Transverse colon (tissue), 4 donors: Measurements from ENCODE around the gene ALG14. TPM values are rescaled to one million over a fixed set of nuclear protein-coding genes. Genes with fewer than 3 reads are reported as not detected.

Experiments
- DNase-seq: peaks from one replicate; pipeline ENCODE4 v3.0.0-alpha.2; 2019
- H3K27ac ChIP-seq, 4 donors: fragments of 200-600 bp; sonication (generic); 2 replicates each; pipeline ENCODE4 v1.5.1; 2016 to 2018; ENCODE audit warnings: inconsistent platforms in 4 of 4
- H3K27me3 ChIP-seq: fragments of 200-600 bp; sonication (generic); 2 replicates; pipeline ENCODE4 v1.5.1; 2017; ENCODE audit warnings: inconsistent platforms
- H3K36me3 ChIP-seq, 4 donors: fragments of 200-600 bp; sonication (generic); 2 replicates each; pipeline ENCODE4 v1.5.1; 2017 to 2019; ENCODE audit warnings: inconsistent platforms in 4 of 4
- H3K4me1 ChIP-seq, 4 donors: fragments of 200-600 bp; sonication (generic); 2 replicates each; pipeline ENCODE4 v1.5.1; 2017 to 2020; ENCODE audit warnings: inconsistent platforms in 4 of 4
- H3K4me3 ChIP-seq, 4 donors: fragments of 200-600 bp; sonication (generic); 1 replicate in 1 of 4; 2 replicates in 3 of 4; pipeline versions ENCODE4 v1.5.1 to v1.6.1; 2017 to 2019; ENCODE audit warnings: inconsistent platforms in 4 of 4
- H3K9me3 ChIP-seq, 2 donors: fragments of 200-600 bp; sonication (generic); 2 replicates each; pipeline ENCODE4 v1.5.1; 2017 to 2019; ENCODE audit warnings: inconsistent platforms in 2 of 2
- CTCF ChIP-seq, 5 experiments: fragments of 200-600 bp in 3 of 5; fragments of 450-650 bp in 2 of 5; sonication (generic) in 3 of 5; IDR thresholded peaks; 1 replicate in 2 of 5; 2 replicates in 3 of 5; pipeline ENCODE4 v1.5.1; 2016 to 2017; ENCODE audit warnings: antibody characterized with exemption in 5 of 5, inconsistent platforms in 3 of 5, mild to moderate bottlenecking in 2 of 5, moderate library complexity in 1 of 5
- EP300 ChIP-seq: sonication (generic); formaldehyde crosslinking; IDR thresholded peaks from one replicate; pipeline ENCODE4 v1.6.1; 2017; ENCODE audit warnings: antibody characterized with exemption, low read depth
- POLR2A ChIP-seq: fragments of 450-650 bp; IDR thresholded peaks from one replicate; pipeline ENCODE4 v1.6.1; 2016; ENCODE audit warnings: antibody characterized with exemption, mild to moderate bottlenecking, moderate library complexity
- POLR2AphosphoS5 ChIP-seq, 3 donors: sonication (generic); formaldehyde crosslinking; IDR thresholded peaks; one replicate each; pipeline ENCODE4 v1.6.1; 2016; ENCODE audit warnings: antibody characterized with exemption in 3 of 3
- WGBS, 2 donors: methylation state at CpG; one replicate each; pipeline ENCODE4 v1.1.5; 2018; ENCODE audit warnings: low coverage in 1 of 2; 5-methylcytosine and 5-hydroxymethylcytosine counted together
- in situ Hi-C, 4 donors: fragments of 200-750 bp; cut with MboI; loops; one replicate each; pipeline versions ENCODE4 v1.15.0 to v1.15.1; 2017; ENCODE audit warnings: low sequenced_read_pairs in 3 of 4, low pct_ligation_motif_present in 1 of 4, low pct_unique_long_range_greater_than_20kb in 1 of 4
- intact Hi-C: fragments of 100-400 bp; cut with DNase I; formaldehyde crosslinking; loops from one replicate; pipeline ENCODE4 v1.15.1; 2023; ENCODE audit warnings: low total_unique reads
- total RNA-seq, 4 donors: library from RNA; depleted of rRNA; stranded (reverse); fragments of >200 nt; gene quantifications; one replicate each; pipeline ENCODE4 v1.1.0, GENCODE V29; 2016

Gene ALG14
- total RNA-seq, 4 donors from 2014 or later, result 0.40 to 2.3 (median 2.2) TPM

- WGBS, 2 donors, result 65 to 75% methylated on average over 5 of the region's 5 CpGs
- Histone ChIP-seq H3K4me1 (peaks cover 0 to 57% (median 29%) of the 10 kb centered on the region in 4 donors), H3K9me3 (no peaks in the 10 kb centered on the region), H3K4me3 (no peak overlapping the region), H3K27ac (peak overlapping the region; percentile 80 to 94 (median 92)), H3K36me3 (no peaks in the 10 kb centered on the region), H3K27me3 (no peaks in the 10 kb centered on the region)
- intact Hi-C loops, result no loop called here
- peak; percentile 72 for DNase-seq
- TF ChIP-seq EP300, result no peak
- TF ChIP-seq CTCF (IDR thresholded peaks at IDR 0.05), result no peak
- no peak for TF ChIP-seq POLR2A
- no peak for TF ChIP-seq POLR2AphosphoS5 (IDR thresholded peaks at IDR 0.05)
- in situ Hi-C loops, result no loop called here
Measured at GRCh38 chr1:95069710-95070093, 3.0 kb downstream of the ALG14 start.

- H3K4me1 ChIP-seq, result peaks cover 0 to 57% (median 29%) of the 10 kb centered on the region in 4 donors
- peak in 1 of 3 donors; percentile 16 for TF ChIP-seq POLR2AphosphoS5 (IDR thresholded peaks at IDR 0.05)
- no peak for TF ChIP-seq CTCF (IDR thresholded peaks at IDR 0.05)
- TF ChIP-seq POLR2A, result no peak
- intact Hi-C loops (no loop called here), in situ Hi-C loops (no loop called here)
- 57 to 63% methylated on average over 6 of the region's 6 CpGs for WGBS, 2 donors
- H3K27me3 ChIP-seq, result no peaks in the 10 kb centered on the region
- H3K36me3 ChIP-seq, result peaks cover 0 to 3% (median under 1%) of the 10 kb centered on the region in 4 donors
- H3K4me3 ChIP-seq, result no peak overlapping the region
- H3K9me3 ChIP-seq, result no peaks in the 10 kb centered on the region
- peak; percentile 34 for DNase-seq
- H3K27ac ChIP-seq, result peak overlapping the region; percentile 80 to 94 (median 92)
Measured at GRCh38 chr1:95068956-95069709, 3.6 kb downstream of the ALG14 start.

GRCh38 chr1:95067568-95067967, 5.2 kb downstream of the ALG14 start:
- Histone ChIP-seq H3K4me3 (no peak overlapping the region), H3K27ac (peak overlapping the region in 2 of 4 donors; percentile 93 to 94), H3K9me3 (no peaks in the 10 kb centered on the region), H3K36me3 (peaks cover 0 to 15% (median 2%) of the 10 kb centered on the region in 4 donors), H3K4me1 (peaks cover 0 to 46% (median 23%) of the 10 kb centered on the region in 4 donors), H3K27me3 (no peaks in the 10 kb centered on the region)
- DNase-seq, result no peak
- 87 to 98% methylated on average over 5 of the region's 5 CpGs for WGBS, 2 donors
- intact Hi-C loops, result no loop called here
- in situ Hi-C loops, result no loop called here
- TF ChIP-seq CTCF (IDR thresholded peaks at IDR 0.05) (no peak), POLR2A (no peak), POLR2AphosphoS5 (IDR thresholded peaks at IDR 0.05) (no peak), EP300 (no peak)

GRCh38 chr1:95067062-95067461, 5.7 kb downstream of the ALG14 start:
- H3K4me1 ChIP-seq, result peaks cover 0 to 45% (median 22%) of the 10 kb centered on the region in 4 donors
- H3K36me3 ChIP-seq, result peaks cover 0 to 15% (median 2%) of the 10 kb centered on the region in 4 donors
- TF ChIP-seq CTCF (IDR thresholded peaks at IDR 0.05) (no peak), POLR2A (no peak), POLR2AphosphoS5 (IDR thresholded peaks at IDR 0.05) (no peak), EP300 (no peak)
- 69 to 80% methylated on average over 2 of the region's 2 CpGs for WGBS, 2 donors
- no peaks in the 10 kb centered on the region for H3K9me3 ChIP-seq
- intact Hi-C loops, result no loop called here
- H3K27ac ChIP-seq, result no peak overlapping the region
- no peak for DNase-seq
- in situ Hi-C loops, result no loop called here
- no peak overlapping the region for H3K4me3 ChIP-seq
- no peaks in the 10 kb centered on the region for H3K27me3 ChIP-seq
